ENCODE measurements around the gene SMPDL3B. TPM values are rescaled to one million over a fixed set of nuclear protein-coding genes. Genes with fewer than 3 reads are reported as not detected.
A peak's percentile ranks its signal among the peaks of the same experiment; 100 is the strongest.

Gene SMPDL3B
- total and polyA plus RNA-seq, 7 donors, result 0.28 to 19.5 (median 7.2) TPM; not detected in 2

DNA sequence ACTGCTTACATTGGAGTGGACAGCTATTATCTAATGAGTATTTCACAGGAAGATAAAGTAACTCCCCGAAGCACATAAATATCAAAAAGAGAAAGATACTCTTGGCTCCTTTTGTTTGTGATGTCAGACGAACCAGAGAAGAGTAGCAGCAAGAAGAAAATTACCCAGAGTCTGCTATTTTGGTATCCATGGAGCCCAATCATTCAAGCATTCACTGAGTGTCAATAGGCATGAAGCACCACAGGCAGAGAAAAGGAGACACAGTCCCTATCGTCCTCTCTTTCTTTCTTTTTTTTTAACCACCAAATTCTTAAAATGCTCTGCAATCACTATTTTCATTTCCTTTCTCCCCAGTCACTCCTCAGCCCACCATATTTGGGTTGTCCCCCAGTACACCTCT lies 40.3 kb upstream of the SMPDL3B start:
- no peaks in the 10 kb centered on the region for H3K27me3 ChIP-seq
- H3K36me3 ChIP-seq, result peaks cover 9 to 81% (median 37%) of the 10 kb centered on the region in 4 donors
- H3K9me3 ChIP-seq, result no peaks in the 10 kb centered on the region
- no peak for DNase-seq
- no peak overlapping the region for H3K27ac ChIP-seq
- TF ChIP-seq POLR2A (IDR thresholded peaks at IDR 0.05) (no peak), POLR2AphosphoS5 (IDR thresholded peaks at IDR 0.05) (no peak), EP300 (IDR thresholded peaks at IDR 0.05) (no peak)
- TF ChIP-seq, protein P1, sequence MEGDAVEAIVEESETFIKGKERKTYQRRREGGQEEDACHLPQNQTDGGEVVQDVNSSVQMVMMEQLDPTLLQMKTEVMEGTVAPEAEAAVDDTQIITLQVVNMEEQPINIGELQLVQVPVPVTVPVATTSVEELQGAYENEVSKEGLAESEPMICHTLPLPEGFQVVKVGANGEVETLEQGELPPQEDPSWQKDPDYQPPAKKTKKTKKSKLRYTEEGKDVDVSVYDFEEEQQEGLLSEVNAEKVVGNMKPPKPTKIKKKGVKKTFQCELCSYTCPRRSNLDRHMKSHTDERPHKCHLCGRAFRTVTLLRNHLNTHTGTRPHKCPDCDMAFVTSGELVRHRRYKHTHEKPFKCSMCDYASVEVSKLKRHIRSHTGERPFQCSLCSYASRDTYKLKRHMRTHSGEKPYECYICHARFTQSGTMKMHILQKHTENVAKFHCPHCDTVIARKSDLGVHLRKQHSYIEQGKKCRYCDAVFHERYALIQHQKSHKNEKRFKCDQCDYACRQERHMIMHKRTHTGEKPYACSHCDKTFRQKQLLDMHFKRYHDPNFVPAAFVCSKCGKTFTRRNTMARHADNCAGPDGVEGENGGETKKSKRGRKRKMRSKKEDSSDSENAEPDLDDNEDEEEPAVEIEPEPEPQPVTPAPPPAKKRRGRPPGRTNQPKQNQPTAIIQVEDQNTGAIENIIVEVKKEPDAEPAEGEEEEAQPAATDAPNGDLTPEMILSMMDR (IDR thresholded peaks at IDR 0.05), result no peak
- intact Hi-C loops (cut with DNase I), result no loop called here
- WGBS, 2 donors, result 79 to 80% methylated on average over 3 of the region's 3 CpGs
- no peaks in the 10 kb centered on the region for H3K4me1 ChIP-seq
- H3K4me3 ChIP-seq, result no peak overlapping the region

DNA sequence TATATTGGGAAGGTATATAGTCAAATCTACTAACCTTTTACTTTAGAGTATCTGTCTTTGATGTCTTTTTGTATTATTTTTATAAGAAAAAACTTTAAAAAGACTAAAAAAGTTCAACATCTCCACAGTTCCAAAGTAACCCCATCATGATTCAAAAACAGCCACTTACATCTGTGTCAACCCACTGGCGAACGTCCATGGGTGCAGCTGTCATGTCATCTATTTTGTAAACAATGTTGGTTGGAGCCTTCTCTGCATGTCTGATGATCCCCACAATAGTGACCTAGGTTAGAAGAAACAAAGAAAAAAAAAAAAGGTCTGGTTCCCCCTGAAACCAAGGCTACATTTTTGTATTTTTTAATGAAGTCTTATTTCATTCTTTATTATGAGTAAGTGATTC lies 28.0 kb upstream of the SMPDL3B start:
- DNase-seq, result no peak
- no peak overlapping the region for H3K27ac ChIP-seq
- TF ChIP-seq EP300 (IDR thresholded peaks at IDR 0.05), result no peak
- no peak for TF ChIP-seq POLR2AphosphoS5 (IDR thresholded peaks at IDR 0.05)
- TF ChIP-seq POLR2A (IDR thresholded peaks at IDR 0.05), result no peak
- TF ChIP-seq, protein P1 (IDR thresholded peaks at IDR 0.05), result no peak
- H3K4me1 ChIP-seq, result no peaks in the 10 kb centered on the region
- intact Hi-C loops (cut with DNase I), result no loop called here
- no peaks in the 10 kb centered on the region for H3K9me3 ChIP-seq
- H3K4me3 ChIP-seq, result no peak overlapping the region
- 78 to 84% methylated on average over 2 of the region's 2 CpGs for WGBS, 2 donors
- peaks cover 18 to 92% (median 31%) of the 10 kb centered on the region in 4 donors for H3K36me3 ChIP-seq
- no peaks in the 10 kb centered on the region for H3K27me3 ChIP-seq

DNA sequence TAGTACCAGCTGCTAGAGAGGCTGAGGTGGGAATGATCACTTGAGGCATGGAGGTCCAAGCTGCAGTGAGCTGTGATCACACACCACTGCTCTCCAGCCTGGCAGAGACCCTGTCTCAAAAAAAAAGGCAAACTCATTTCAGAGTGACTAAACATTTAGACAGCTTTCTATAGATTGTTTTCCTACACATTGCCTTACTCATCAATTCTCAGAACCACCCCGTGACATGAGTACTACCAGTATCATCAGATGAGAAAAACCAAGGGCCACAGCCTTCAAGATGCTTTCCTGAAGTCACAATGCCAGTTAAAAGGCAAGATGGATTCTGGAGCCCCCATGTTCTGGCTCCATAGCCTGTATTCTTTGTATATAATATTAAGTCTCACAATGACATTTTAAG lies 22.4 kb upstream of the SMPDL3B start:
- DNase-seq, result no peak
- H3K4me1 ChIP-seq, result peaks cover 0 to 9% (median 5%) of the 10 kb centered on the region in 4 donors
- no peak overlapping the region for H3K27ac ChIP-seq
- H3K4me3 ChIP-seq, result no peak overlapping the region
- WGBS, 2 donors, result 91 to 92% methylated on average over 1 of the region's 1 CpG
- no peaks in the 10 kb centered on the region for H3K27me3 ChIP-seq
- peaks cover 0 to 48% (median 10%) of the 10 kb centered on the region in 4 donors for H3K36me3 ChIP-seq
- intact Hi-C loops (cut with DNase I), result no loop called here
- TF ChIP-seq POLR2AphosphoS5 (IDR thresholded peaks at IDR 0.05) (no peak), EP300 (IDR thresholded peaks at IDR 0.05) (no peak), POLR2A (IDR thresholded peaks at IDR 0.05) (no peak)
- TF ChIP-seq, protein P1 (IDR thresholded peaks at IDR 0.05), result no peak
- peaks cover 0 to 5% (median 2%) of the 10 kb centered on the region in 4 donors for H3K9me3 ChIP-seq

DNA sequence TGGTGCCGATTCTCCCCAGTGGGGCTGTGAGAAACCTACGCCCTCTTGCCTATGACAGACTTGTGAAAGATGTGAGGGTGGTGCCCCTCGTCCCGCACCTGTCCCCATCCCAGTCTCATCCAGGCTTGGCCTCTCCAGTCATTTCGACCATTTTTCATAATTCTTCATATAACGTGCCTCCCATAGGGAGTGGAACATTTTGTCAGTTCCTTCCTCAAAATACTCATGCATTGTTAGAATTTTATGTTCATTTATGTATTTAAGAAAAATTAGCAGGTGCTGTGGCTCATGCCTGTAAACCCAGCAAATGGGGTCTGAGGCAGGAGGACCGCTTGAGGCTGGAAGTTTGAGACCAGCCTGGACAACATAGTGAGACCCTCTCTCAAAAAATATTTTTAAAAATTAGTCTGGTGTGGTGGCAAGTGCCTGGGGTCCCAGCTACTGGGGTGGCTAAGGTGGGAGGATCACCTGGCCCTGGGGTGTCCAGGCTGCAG lies 19.7 kb upstream of the SMPDL3B start:
- peak overlapping the region; percentile 78 to 86 (median 84) for H3K27ac ChIP-seq
- WGBS, 2 donors, result 59 to 69% methylated on average over 7 of the region's 7 CpGs
- peaks cover 0 to 9% (median 5%) of the 10 kb centered on the region in 4 donors for H3K4me1 ChIP-seq
- no peaks in the 10 kb centered on the region for H3K27me3 ChIP-seq
- intact Hi-C loops (cut with DNase I), result no loop called here
- no peak for DNase-seq
- peaks cover 0 to 28% (median 0%) of the 10 kb centered on the region in 4 donors for H3K36me3 ChIP-seq
- TF ChIP-seq POLR2A (IDR thresholded peaks at IDR 0.05), result no peak
- TF ChIP-seq EP300 (IDR thresholded peaks at IDR 0.05), result no peak
- TF ChIP-seq, protein P1 (IDR thresholded peaks at IDR 0.05), result no peak
- no peak for TF ChIP-seq POLR2AphosphoS5 (IDR thresholded peaks at IDR 0.05)
- H3K9me3 ChIP-seq, result peaks cover 0 to 5% (median 2%) of the 10 kb centered on the region in 4 donors
- H3K4me3 ChIP-seq, result peak overlapping the region in 3 of 4 donors; percentile 9 to 62 (median 22)

DNA sequence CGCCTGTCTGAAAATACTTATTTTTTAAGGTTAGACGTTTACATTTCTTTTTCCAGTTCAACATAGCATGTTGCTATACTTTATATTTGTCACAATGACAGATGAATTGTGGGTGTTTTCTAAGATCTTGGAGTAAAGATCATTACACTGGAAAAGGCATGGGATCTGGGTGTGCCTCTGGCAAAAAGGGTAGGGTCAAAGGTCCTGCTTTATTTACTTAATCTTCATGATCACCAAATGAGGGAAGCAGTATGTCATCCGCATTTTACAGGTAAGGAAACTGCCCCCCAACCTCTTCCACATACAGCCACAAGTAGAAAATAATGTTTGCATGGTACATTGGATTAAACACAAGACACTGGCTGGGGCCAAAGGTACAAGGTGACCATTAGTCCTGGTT lies 12.5 kb upstream of the SMPDL3B start:
- Histone ChIP-seq H3K27me3 (no peaks in the 10 kb centered on the region), H3K27ac (no peak overlapping the region), H3K9me3 (no peaks in the 10 kb centered on the region), H3K4me1 (no peaks in the 10 kb centered on the region), H3K4me3 (no peak overlapping the region), H3K36me3 (no peaks in the 10 kb centered on the region)
- intact Hi-C loops (cut with DNase I), result no loop called here
- DNase-seq, result no peak
- no peak for TF ChIP-seq EP300 (IDR thresholded peaks at IDR 0.05)
- TF ChIP-seq POLR2AphosphoS5 (IDR thresholded peaks at IDR 0.05), result no peak
- WGBS, 2 donors, result 37 to 73% methylated on average over 3 of the region's 3 CpGs

Data from sigmoid colon (tissue), 7 donors.